ENCODE measurements around the gene SOCS6. TPM values are rescaled to one million over a fixed set of nuclear protein-coding genes. Genes with fewer than 3 reads are reported as not detected.

SOCS6 gene
- total RNA-seq, 4 donors from 2014 or later, result 38.8 to 60.1 (median 41.1) TPM

DNA sequence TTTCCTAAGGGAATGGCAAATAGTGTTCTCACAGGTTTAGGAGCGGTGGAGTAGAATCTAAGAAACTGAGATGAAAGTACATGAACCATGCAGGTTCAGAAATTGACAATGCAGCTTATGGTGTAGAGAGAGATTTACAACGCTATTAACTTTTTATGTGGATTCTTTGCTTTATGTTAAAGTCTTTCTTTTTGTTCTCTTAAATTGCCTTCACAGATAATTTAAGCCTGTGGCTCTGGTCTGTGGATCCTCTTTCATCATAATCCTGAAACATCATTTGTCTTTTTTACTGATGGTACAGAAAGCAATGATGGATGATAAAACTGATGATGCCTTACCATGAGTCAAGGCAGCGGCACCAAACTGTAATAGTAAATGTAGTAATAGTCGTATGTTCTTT lies 30.3 kb downstream of the SOCS6 start:
- no peaks in the 10 kb centered on the region for H3K4me1 ChIP-seq
- no peak overlapping the region for H3K27ac ChIP-seq
- H3K9me3 ChIP-seq, result no peaks in the 10 kb centered on the region
- no peak for DNase-seq
- H3K36me3 ChIP-seq, result no peaks in the 10 kb centered on the region
- H3K27me3 ChIP-seq, result no peaks in the 10 kb centered on the region
- TF ChIP-seq, protein P1, sequence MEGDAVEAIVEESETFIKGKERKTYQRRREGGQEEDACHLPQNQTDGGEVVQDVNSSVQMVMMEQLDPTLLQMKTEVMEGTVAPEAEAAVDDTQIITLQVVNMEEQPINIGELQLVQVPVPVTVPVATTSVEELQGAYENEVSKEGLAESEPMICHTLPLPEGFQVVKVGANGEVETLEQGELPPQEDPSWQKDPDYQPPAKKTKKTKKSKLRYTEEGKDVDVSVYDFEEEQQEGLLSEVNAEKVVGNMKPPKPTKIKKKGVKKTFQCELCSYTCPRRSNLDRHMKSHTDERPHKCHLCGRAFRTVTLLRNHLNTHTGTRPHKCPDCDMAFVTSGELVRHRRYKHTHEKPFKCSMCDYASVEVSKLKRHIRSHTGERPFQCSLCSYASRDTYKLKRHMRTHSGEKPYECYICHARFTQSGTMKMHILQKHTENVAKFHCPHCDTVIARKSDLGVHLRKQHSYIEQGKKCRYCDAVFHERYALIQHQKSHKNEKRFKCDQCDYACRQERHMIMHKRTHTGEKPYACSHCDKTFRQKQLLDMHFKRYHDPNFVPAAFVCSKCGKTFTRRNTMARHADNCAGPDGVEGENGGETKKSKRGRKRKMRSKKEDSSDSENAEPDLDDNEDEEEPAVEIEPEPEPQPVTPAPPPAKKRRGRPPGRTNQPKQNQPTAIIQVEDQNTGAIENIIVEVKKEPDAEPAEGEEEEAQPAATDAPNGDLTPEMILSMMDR (IDR thresholded peaks at IDR 0.05), result no peak
- TF ChIP-seq POLR2A (IDR thresholded peaks at IDR 0.05), result no peak
- H3K4me3 ChIP-seq, result no peak overlapping the region

DNA sequence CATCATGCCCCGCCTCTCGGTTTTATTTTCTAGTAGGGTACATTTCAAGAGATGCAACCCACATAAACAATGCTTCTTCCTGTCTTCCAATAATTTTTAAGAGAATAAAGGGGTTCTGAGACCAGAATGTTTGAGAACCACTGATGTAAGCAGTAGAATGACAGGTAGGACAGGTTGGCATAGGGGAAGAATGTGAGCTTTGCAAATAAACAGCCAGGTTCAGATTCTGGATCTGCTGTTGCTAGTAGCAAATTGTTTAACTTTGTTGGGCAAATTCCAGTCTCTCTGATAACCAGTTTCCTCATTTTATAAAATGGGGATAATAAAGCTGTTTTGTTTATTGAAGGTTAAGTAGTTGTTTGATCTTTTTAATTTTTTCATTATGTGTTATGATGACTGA lies 32.8 kb downstream of the SOCS6 start:
- Histone ChIP-seq H3K9me3 (no peaks in the 10 kb centered on the region), H3K36me3 (peaks cover 0 to 18% (median 0%) of the 10 kb centered on the region in 3 donors), H3K27ac (no peak overlapping the region), H3K4me1 (no peaks in the 10 kb centered on the region), H3K27me3 (no peaks in the 10 kb centered on the region), H3K4me3 (no peak overlapping the region)
- no peak for DNase-seq
- TF ChIP-seq POLR2A (IDR thresholded peaks at IDR 0.05), result no peak
- TF ChIP-seq, protein P1 (IDR thresholded peaks at IDR 0.05), result no peak

- Histone ChIP-seq H3K9me3 (no peaks in the 10 kb centered on the region), H3K36me3 (peaks cover 0 to 18% (median 0%) of the 10 kb centered on the region in 3 donors), H3K27me3 (no peaks in the 10 kb centered on the region), H3K27ac (no peak overlapping the region), H3K4me1 (no peaks in the 10 kb centered on the region), H3K4me3 (no peak overlapping the region)
- TF ChIP-seq POLR2A (IDR thresholded peaks at IDR 0.05), result no peak
- TF ChIP-seq, protein P1 (IDR thresholded peaks at IDR 0.05), result no peak
- no peak for DNase-seq
Measured at GRCh38 chr18:70322385-70322784, 33.5 kb downstream of the SOCS6 start.

GRCh38 chr18:70322928-70323327 lies 34.1 kb downstream of the SOCS6 start:
- H3K27ac ChIP-seq, result no peak overlapping the region
- DNase-seq, result no peak
- H3K4me3 ChIP-seq, result no peak overlapping the region
- TF ChIP-seq, protein P1 (IDR thresholded peaks at IDR 0.05), result no peak
- TF ChIP-seq POLR2A (IDR thresholded peaks at IDR 0.05), result no peak
- no peaks in the 10 kb centered on the region for H3K9me3 ChIP-seq
- H3K27me3 ChIP-seq, result no peaks in the 10 kb centered on the region
- no peaks in the 10 kb centered on the region for H3K4me1 ChIP-seq
- H3K36me3 ChIP-seq, result peaks cover 0 to 18% (median 0%) of the 10 kb centered on the region in 3 donors

GRCh38 chr18:70324897-70325296 lies 36.1 kb downstream of the SOCS6 start:
- DNase-seq, result no peak
- Histone ChIP-seq H3K9me3 (no peaks in the 10 kb centered on the region), H3K27me3 (no peaks in the 10 kb centered on the region), H3K4me3 (no peak overlapping the region), H3K4me1 (no peaks in the 10 kb centered on the region), H3K36me3 (peaks cover 0 to 18% (median 0%) of the 10 kb centered on the region in 3 donors), H3K27ac (no peak overlapping the region)
- no peak for TF ChIP-seq POLR2A (IDR thresholded peaks at IDR 0.05)
- TF ChIP-seq, protein P1 (IDR thresholded peaks at IDR 0.05), result no peak

DNA sequence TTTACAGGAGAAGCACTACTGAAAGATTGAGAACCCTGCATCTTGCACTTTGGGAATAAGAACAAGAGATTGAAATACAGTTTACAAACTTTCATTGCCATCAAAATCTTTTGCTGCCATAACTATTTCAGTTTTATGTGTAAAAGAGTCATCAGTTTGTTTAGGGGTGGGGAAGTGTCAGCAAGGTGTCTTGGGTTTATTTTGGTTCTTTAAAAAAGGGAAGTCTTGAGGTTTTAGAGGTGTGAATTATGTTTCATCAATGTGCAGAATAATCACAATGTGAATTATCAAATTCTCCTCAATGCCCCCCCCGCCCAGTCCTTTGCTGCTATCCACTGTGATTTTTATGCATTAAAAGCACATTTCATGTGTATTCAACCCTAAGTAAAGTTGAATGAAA lies 37.4 kb downstream of the SOCS6 start:
- DNase-seq, result no peak
- no peaks in the 10 kb centered on the region for H3K4me1 ChIP-seq
- no peaks in the 10 kb centered on the region for H3K9me3 ChIP-seq
- no peaks in the 10 kb centered on the region for H3K27me3 ChIP-seq
- H3K36me3 ChIP-seq, result peaks cover 0 to 18% (median 0%) of the 10 kb centered on the region in 3 donors
- TF ChIP-seq POLR2A (IDR thresholded peaks at IDR 0.05), result no peak
- TF ChIP-seq, protein P1 (IDR thresholded peaks at IDR 0.05), result no peak
- no peak overlapping the region for H3K27ac ChIP-seq
- no peak overlapping the region for H3K4me3 ChIP-seq
